ENCODE results near the gene EML4. TPM values are rescaled to one million over a fixed set of nuclear protein-coding genes. Genes with fewer than 3 reads are reported as not detected.
"Not testable (repeated sequence)": the region's sequence is repeated elsewhere in the genome, so short reads cannot be mapped to it uniquely, and the experiment has no call there.

Gene EML4, protein sequence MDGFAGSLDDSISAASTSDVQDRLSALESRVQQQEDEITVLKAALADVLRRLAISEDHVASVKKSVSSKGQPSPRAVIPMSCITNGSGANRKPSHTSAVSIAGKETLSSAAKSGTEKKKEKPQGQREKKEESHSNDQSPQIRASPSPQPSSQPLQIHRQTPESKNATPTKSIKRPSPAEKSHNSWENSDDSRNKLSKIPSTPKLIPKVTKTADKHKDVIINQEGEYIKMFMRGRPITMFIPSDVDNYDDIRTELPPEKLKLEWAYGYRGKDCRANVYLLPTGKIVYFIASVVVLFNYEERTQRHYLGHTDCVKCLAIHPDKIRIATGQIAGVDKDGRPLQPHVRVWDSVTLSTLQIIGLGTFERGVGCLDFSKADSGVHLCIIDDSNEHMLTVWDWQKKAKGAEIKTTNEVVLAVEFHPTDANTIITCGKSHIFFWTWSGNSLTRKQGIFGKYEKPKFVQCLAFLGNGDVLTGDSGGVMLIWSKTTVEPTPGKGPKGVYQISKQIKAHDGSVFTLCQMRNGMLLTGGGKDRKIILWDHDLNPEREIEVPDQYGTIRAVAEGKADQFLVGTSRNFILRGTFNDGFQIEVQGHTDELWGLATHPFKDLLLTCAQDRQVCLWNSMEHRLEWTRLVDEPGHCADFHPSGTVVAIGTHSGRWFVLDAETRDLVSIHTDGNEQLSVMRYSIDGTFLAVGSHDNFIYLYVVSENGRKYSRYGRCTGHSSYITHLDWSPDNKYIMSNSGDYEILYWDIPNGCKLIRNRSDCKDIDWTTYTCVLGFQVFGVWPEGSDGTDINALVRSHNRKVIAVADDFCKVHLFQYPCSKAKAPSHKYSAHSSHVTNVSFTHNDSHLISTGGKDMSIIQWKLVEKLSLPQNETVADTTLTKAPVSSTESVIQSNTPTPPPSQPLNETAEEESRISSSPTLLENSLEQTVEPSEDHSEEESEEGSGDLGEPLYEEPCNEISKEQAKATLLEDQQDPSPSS
- 10 to 100 TPM; 11.6 to 29.8 (median 22.4) TPM for total RNA-seq

DNA sequence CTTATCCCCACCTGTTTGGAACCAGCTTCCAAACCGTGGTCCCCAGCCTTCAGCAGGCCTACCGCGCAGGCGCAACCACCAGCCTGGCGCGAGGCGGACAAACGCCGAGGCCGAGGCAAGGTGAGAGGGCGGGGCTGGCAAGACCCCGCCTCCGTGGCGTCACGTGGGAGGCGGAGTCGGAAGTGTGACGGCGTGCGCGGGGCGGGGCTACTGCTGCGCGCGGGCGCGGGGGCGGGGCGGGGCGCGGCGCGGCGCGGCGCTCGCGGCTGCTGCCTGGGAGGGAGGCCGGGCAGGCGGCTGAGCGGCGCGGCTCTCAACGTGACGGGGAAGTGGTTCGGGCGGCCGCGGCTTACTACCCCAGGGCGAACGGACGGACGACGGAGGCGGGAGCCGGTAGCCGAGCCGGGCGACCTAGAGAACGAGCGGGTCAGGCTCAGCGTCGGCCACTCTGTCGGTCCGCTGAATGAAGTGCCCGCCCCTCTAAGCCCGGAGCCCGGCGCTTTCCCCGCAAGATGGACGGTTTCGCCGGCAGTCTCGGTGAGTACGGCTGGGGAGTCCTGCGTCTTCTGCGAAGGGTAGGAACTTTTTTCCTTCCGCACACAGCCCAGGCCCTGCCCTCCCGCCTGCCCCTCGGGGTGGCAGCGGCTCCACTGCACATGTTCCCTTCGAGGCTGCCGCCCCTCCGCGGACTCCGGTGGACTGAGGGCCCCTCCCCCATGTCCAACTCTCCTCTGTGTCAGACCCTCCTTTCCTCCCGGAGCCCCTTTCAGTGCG, at the start of gene EML4:
Gene EML4 (plus strand): TSS at position 254 of the 774 bp plus-strand sequence. CDS start 259 bp downstream, at position 513.
- peak in 2 of 4 donors; percentile 84 to 91 for TF ChIP-seq POLR2A (IDR thresholded peaks at IDR 0.05)
- TF ChIP-seq, protein P1, sequence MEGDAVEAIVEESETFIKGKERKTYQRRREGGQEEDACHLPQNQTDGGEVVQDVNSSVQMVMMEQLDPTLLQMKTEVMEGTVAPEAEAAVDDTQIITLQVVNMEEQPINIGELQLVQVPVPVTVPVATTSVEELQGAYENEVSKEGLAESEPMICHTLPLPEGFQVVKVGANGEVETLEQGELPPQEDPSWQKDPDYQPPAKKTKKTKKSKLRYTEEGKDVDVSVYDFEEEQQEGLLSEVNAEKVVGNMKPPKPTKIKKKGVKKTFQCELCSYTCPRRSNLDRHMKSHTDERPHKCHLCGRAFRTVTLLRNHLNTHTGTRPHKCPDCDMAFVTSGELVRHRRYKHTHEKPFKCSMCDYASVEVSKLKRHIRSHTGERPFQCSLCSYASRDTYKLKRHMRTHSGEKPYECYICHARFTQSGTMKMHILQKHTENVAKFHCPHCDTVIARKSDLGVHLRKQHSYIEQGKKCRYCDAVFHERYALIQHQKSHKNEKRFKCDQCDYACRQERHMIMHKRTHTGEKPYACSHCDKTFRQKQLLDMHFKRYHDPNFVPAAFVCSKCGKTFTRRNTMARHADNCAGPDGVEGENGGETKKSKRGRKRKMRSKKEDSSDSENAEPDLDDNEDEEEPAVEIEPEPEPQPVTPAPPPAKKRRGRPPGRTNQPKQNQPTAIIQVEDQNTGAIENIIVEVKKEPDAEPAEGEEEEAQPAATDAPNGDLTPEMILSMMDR (IDR thresholded peaks at IDR 0.05): no peak
- Histone ChIP-seq H3K36me3 (no peaks in the 10 kb centered on the region), H3K4me3 (peak within 1 kb of the TSS; percentile 92 to 94 (median 94)), H3K27ac (peak within 1 kb of the TSS; percentile 94 to 96 (median 95)), H3K4me1 (peaks cover 13 to 46% (median 15%) of the 10 kb centered on the region in 3 donors), H3K27me3 (no peaks in the 10 kb centered on the region), H3K9me3 (no peaks in the 10 kb centered on the region)
- intact Hi-C loops (cut with DNase I): no loop called here
- peak; percentile 53 for DNase-seq
- 0% methylated on average over 3 to 26 of the region's 88 CpGs for WGBS, 2 donors

- Histone ChIP-seq H3K9me3 (no peaks in the 10 kb centered on the region), H3K27me3 (no peaks in the 10 kb centered on the region), H3K4me3 (no peak overlapping the region), H3K4me1 (peaks cover 24 to 59% (median 44%) of the 10 kb centered on the region in 3 donors), H3K27ac (peak overlapping the region; percentile 5 to 42 (median 20)), H3K36me3 (no peaks in the 10 kb centered on the region)
- intact Hi-C loops (cut with DNase I): no loop called here
- no peak for DNase-seq
- TF ChIP-seq POLR2A (IDR thresholded peaks at IDR 0.05): no peak
- TF ChIP-seq, protein P1 (IDR thresholded peaks at IDR 0.05): no peak
These were observed 45.7 kb upstream of the EML4 start for GRCh38 chr2:42123426-42123825.

GRCh38 chr2:42124011-42124785, 45.0 kb upstream of the EML4 start:
- TF ChIP-seq POLR2A (IDR thresholded peaks at IDR 0.05): no peak
- TF ChIP-seq, protein P1 (IDR thresholded peaks at IDR 0.05): no peak
- 27 to 39% methylated on average over 6 of the region's 6 CpGs for WGBS, 2 donors
- DNase-seq: no peak

GRCh38 chr2:42125841-42126594, 43.1 kb upstream of the EML4 start:
- intact Hi-C loops (cut with DNase I): no loop called here
- Histone ChIP-seq H3K36me3 (no peaks in the 10 kb centered on the region), H3K27me3 (no peaks in the 10 kb centered on the region), H3K9me3 (no peaks in the 10 kb centered on the region), H3K27ac (peak overlapping the region in 3 of 4 donors; percentile 28 to 80 (median 49)), H3K4me1 (peaks cover 24 to 68% (median 53%) of the 10 kb centered on the region in 3 donors), H3K4me3 (peak overlapping the region in 1 of 4 donors; percentile 8)
- DNase-seq: no peak
- TF ChIP-seq, protein P1 (IDR thresholded peaks at IDR 0.05): no peak
- no peak for TF ChIP-seq POLR2A (IDR thresholded peaks at IDR 0.05)
- 18 to 38% methylated on average over 8 to 9 of the region's 10 CpGs for WGBS, 2 donors

More at GRCh38 chr2:42124011-42124785, 45.0 kb upstream of the EML4 start:
- intact Hi-C loops (cut with DNase I): no loop called here
- Histone ChIP-seq H3K36me3 (no peaks in the 10 kb centered on the region), H3K9me3 (no peaks in the 10 kb centered on the region), H3K27ac (peak overlapping the region in 2 of 4 donors; percentile 5 to 42), H3K4me3 (no peak overlapping the region), H3K27me3 (no peaks in the 10 kb centered on the region), H3K4me1 (peaks cover 24 to 62% (median 47%) of the 10 kb centered on the region in 3 donors)

DNA sequence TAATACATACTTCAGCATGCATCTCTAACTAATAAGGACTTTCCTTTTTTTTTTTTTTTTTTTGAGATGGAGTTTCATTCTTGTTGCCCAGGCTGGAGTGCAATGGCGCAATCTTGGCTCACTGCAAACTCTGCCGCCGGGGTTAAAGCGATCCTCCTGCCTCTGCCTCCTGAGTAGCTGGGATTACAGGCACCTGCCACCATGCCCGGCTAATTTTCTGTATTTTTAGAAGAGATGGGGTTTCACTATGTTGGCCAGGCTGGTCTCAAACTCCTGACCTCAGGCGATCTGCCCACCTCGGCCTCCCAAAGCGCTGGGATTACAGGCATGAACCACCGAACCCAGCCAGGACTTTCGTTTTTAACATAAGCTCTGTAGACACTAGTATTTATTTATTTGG, 42.3 kb upstream of the EML4 start:
- H3K27me3 ChIP-seq; H3K36me3 ChIP-seq; intact Hi-C loops (cut with DNase I); DNase-seq; H3K9me3 ChIP-seq: not testable (repeated sequence)
- peak overlapping the region in 3 of 4 donors; percentile 15 to 49 (median 23) for H3K4me3 ChIP-seq
- H3K27ac ChIP-seq: peak overlapping the region; percentile 69 to 80 (median 69)
- H3K4me1 ChIP-seq: peaks cover 25 to 72% (median 55%) of the 10 kb centered on the region in 3 donors
- WGBS, 2 donors: 38 to 44% methylated on average over 10 of the region's 10 CpGs
